Measurements from ENCODE around the gene BLZF1.
"Not testable (repeated sequence)": the region's sequence is repeated elsewhere in the genome, so short reads cannot be mapped to it uniquely, and the experiment has no call there.

- TF ChIP-seq CTCF (IDR thresholded peaks at IDR 0.05); ZFX (IDR thresholded peaks at IDR 0.05; ENCODE audit: borderline replicate concordance): not testable (repeated sequence)
These were observed 34.6 kb downstream of the BLZF1 start for GRCh38 chr1:169402578-169402977.

Data from 22Rv1 (cell line).